DOHH2 (cell line): ENCODE results near the gene RUFY2.

Experiments used
- H3F3A ChIP-seq: fragments of 200-600 bp; sonication (generic), shearing (Covaris generic); 2 replicates; pipeline ENCODE4 v1.6.0; 2016; ENCODE audit warnings: antibody characterized with exemption, mild to moderate bottlenecking; ENCODE audit not compliant: control insufficient read depth, insufficient read depth
- H3K27ac ChIP-seq: fragments of 200-600 bp; sonication (generic); 2 replicates; pipeline ENCODE4 v1.5.1; 2014; ENCODE audit warnings: low read depth, mild to moderate bottlenecking, low read length, moderate library complexity
- H3K27me3 ChIP-seq: fragments of 200-600 bp; sonication (generic); 2 replicates; pipeline ENCODE4 v1.6.1; 2014; ENCODE audit warnings: mild to moderate bottlenecking, low read length, mixed read lengths; ENCODE audit not compliant: control insufficient read depth
- H3K36me3 ChIP-seq: fragments of 200-600 bp; sonication (generic); 2 replicates; pipeline ENCODE4 v1.6.1; 2014; ENCODE audit warnings: mild to moderate bottlenecking, low read length, moderate library complexity, mixed read lengths; ENCODE audit not compliant: control insufficient read depth
- H3K4me1 ChIP-seq: fragments of 200-600 bp; sonication (generic); 2 replicates; pipeline ENCODE4 v1.6.1; 2014; ENCODE audit warnings: mild to moderate bottlenecking, low read length, mixed read lengths; ENCODE audit not compliant: control insufficient read depth
- H3K4me2 ChIP-seq: fragments of 200-600 bp; sonication (generic); 2 replicates; pipeline ENCODE4 v1.6.0; 2014; ENCODE audit warnings: mild to moderate bottlenecking, low read length, moderate library complexity
- H3K4me3 ChIP-seq: fragments of 200-600 bp; sonication (generic); 2 replicates; pipeline ENCODE4 v1.5.1; 2014; ENCODE audit warnings: mild to moderate bottlenecking, low read length, mixed read lengths
- H3K79me2 ChIP-seq: fragments of 200-600 bp; sonication (generic); 2 replicates; pipeline ENCODE4 v1.6.1; 2014; ENCODE audit warnings: mild to moderate bottlenecking, low read length, mixed read lengths; ENCODE audit not compliant: control insufficient read depth
- H3K9me2 ChIP-seq: fragments of 200-600 bp; sonication (generic); replicated peaks from 2 replicates; pipeline ENCODE4 v1.6.1; 2014; ENCODE audit warnings: mild to moderate bottlenecking, low read length, mixed read lengths; ENCODE audit not compliant: control insufficient read depth
- H3K9me3 ChIP-seq: fragments of 200-600 bp; sonication (generic); 2 replicates; pipeline ENCODE4 v1.6.1; 2014; ENCODE audit warnings: antibody characterized with exemption, low read length, mixed read lengths; ENCODE audit not compliant: control insufficient read depth, insufficient read depth
- H4K20me1 ChIP-seq: fragments of 200-600 bp; sonication (generic); 2 replicates; pipeline ENCODE4 v1.6.0; 2014; ENCODE audit warnings: low read depth, mild to moderate bottlenecking, antibody characterized with exemption, low read length, moderate library complexity; ENCODE audit not compliant: control insufficient read depth, insufficient read depth
- CTCF ChIP-seq: fragments of 200-600 bp; sonication (generic); IDR thresholded peaks from one replicate; pipeline ENCODE4 v1.5.1; 2014; ENCODE audit warnings: antibody characterized with exemption, mild to moderate bottlenecking, low read depth, low read length; ENCODE audit not compliant: poor library complexity, severe bottlenecking
- EZH2phosphoT487 ChIP-seq: fragments of 200-600 bp; sonication (generic); IDR thresholded peaks from 2 replicates; pipeline ENCODE4 v1.6.1; 2017; ENCODE audit warnings: borderline replicate concordance, mild to moderate bottlenecking, antibody characterized with exemption, low read length, moderate library complexity, mixed read lengths

RUFY2 gene

DNA sequence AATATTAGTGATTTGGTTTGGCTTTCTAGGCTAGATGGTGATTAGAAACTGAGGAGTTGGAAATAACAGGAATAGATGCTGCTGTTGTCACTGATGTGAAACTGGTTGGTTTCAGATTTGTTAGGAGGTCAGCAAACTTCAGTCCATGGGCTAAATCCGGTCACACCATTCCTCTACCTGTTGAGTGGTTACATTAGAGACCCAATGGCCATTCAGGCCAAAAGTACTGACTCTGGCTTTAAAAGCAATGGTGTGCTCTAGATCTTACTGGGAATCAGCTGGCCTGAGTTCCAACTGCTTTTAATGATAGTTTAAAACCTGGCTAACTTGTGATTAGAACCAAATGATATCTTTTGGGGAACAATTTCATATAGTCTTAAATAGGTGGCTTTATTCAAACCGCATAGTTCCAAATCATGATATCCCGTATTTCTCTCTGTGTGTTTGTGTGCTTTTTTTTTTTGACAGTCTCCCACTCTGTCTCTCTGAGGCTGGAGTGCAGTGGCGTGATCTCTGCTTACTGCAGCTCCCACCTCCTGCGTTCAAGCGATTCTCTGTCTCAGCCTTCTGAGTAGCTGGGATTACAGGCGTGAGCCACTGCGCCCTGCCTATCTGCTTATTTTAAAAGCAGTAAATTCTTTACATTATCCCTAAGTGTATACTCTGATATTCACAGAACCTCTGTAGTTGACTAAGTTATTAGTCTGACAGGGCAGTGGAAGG is 66.6 kb downstream of the RUFY2 start:
- H4K20me1 ChIP-seq: peaks cover 29% of the 10 kb centered on the region
- H3F3A ChIP-seq: peaks cover 73% of the 10 kb centered on the region
- H3K36me3 ChIP-seq: peaks cover 97% of the 10 kb centered on the region
- H3K79me2 ChIP-seq: peaks cover 69% of the 10 kb centered on the region
- TF ChIP-seq CTCF (no peak), EZH2phosphoT487 (no peak)
- H3K9me2 ChIP-seq: no peaks in the 10 kb centered on the region
- H3K4me3 ChIP-seq: no peak overlapping the region
- no peaks in the 10 kb centered on the region for H3K27me3 ChIP-seq
- peaks cover 15% of the 10 kb centered on the region for H3K4me1 ChIP-seq
- H3K4me2 ChIP-seq: no peak overlapping the region
- H3K27ac ChIP-seq: no peak overlapping the region
- no peaks in the 10 kb centered on the region for H3K9me3 ChIP-seq

DNA sequence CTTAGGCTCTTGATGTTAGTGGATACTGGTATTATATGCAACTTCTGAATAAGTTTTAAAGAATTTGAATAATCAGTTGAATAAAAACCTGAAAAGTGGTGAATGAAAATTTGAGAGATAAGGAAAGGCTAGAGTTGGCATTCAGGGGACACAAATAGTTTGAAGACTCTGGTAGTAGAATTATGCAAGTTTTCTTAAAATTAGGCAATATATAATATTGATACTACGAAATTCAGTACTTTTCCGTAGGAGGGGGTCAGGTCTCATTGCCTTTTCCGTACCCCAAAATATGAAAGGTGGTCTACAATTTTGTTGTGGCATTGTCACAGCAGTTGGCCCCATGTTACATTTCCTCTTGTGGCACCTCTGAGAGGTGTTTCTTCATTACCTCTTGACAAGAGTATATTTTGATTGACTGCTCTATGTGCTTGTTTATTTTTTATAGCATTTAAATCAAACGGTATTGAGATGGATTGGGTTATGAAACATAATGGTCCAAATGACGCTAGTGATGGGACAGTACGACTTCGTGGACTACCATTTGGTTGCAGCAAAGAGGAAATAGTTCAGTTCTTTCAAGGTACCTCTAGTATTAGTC is 70.2 kb downstream of the RUFY2 start:
- Histone ChIP-seq H3K27ac (no peak overlapping the region), H3K4me1 (peaks cover 30% of the 10 kb centered on the region), H3K4me2 (peak overlapping the region; percentile 39), H3F3A (peaks cover 38% of the 10 kb centered on the region), H4K20me1 (peaks cover 54% of the 10 kb centered on the region), H3K27me3 (no peaks in the 10 kb centered on the region), H3K4me3 (peak overlapping the region; percentile 14; the same call in 1 of the 2 replicates), H3K9me3 (no peaks in the 10 kb centered on the region), H3K79me2 (peaks cover 99% of the 10 kb centered on the region), H3K36me3 (peaks cover 98% of the 10 kb centered on the region), H3K9me2 (no peaks in the 10 kb centered on the region)
- TF ChIP-seq EZH2phosphoT487 (no peak), CTCF (no peak)

DNA sequence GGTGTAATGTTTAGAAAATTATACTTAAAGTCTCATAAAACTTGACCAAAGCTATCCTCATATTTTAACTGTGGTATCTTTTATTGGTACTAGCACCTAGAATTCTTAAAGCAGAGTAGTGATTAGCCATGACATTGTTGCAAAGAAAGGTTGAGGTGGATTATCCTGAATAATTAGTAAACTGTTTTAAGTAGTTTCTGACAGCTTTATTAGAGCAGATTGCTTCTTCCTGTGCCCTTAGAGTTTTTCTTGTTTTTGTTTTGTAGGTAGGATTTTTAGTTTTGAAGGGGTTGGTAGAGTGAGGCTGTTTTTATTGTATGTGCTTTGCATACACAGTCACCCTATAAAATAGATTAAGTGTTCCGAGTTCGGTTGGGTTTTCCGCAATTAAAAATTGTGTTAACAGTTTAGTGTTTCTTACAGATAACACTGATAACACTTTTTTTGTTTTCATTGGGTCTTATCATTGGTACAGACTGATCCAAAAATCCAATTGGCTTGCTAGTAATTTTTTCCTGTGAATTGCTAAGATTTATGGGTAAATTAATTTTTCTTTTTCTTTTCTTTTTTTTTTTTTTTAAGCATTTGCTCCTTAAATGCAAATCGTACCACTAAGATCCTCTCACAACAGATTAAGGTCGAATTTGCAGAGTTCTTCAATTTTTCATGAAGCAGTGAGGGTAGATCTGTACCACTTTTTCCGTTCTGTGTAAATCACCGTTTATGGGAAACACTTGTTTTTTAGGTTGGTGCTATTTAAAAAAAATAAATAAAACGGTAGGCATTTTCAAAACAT is 72.2 kb downstream of the RUFY2 start:
- Histone ChIP-seq H4K20me1 (peaks cover 54% of the 10 kb centered on the region), H3F3A (peaks cover 28% of the 10 kb centered on the region)
- TF ChIP-seq CTCF (no peak), EZH2phosphoT487 (no peak)

More for the DNA sequence above, 72.2 kb downstream of the RUFY2 start:
- peak overlapping the region; percentile 87 for H3K4me2 ChIP-seq
- H3K79me2 ChIP-seq: peaks cover 91% of the 10 kb centered on the region
- no peaks in the 10 kb centered on the region for H3K9me2 ChIP-seq
- H3K36me3 ChIP-seq: peaks cover 78% of the 10 kb centered on the region
- H3K4me3 ChIP-seq: peak overlapping the region; percentile 83
- no peaks in the 10 kb centered on the region for H3K27me3 ChIP-seq
- H3K9me3 ChIP-seq: no peaks in the 10 kb centered on the region
- H3K4me1 ChIP-seq: peaks cover 47% of the 10 kb centered on the region
- peak overlapping the region; percentile 10; the same call in 1 of the 2 replicates for H3K27ac ChIP-seq
